Stimulated activated CD4-positive, alpha-beta T cell treated with anti-CD3 and anti-CD28 coated beads, Interleukin-12 subunit alpha, Interleukin-12 subunit beta, amount 100 ng/mL, for 4 hours (primary cell): ENCODE measurements around the gene LIPM.

Experiments
- DNase-seq: peaks from one replicate; pipeline ENCODE4 v3.0.0-alpha.2; 2020

The LIPM gene

GRCh38 chr10:88841316-88842111, 39.0 kb downstream of the LIPM start:
- no peak for DNase-seq

- no peak for DNase-seq
These were observed 40.6 kb downstream of the LIPM start for GRCh38 chr10:88843171-88843570.

GRCh38 chr10:88848499-88848898, 46.0 kb downstream of the LIPM start:
- DNase-seq = no peak

- DNase-seq = no peak
These were observed 46.7 kb downstream of the LIPM start for GRCh38 chr10:88849234-88849633.

- no peak for DNase-seq
These were observed 48.2 kb downstream of the LIPM start for GRCh38 chr10:88850712-88851111.

- no peak for DNase-seq
These were observed 49.2 kb downstream of the LIPM start, which contains the start of gene ANKRD22 for GRCh38 chr10:88851706-88852105. TSS of gene ANKRD22 (minus strand) at chr10:88851844. CDS start at chr10:88851607, 237 bp downstream.

- DNase-seq = no peak
These were observed 49.8 kb downstream of the LIPM start for GRCh38 chr10:88852327-88852726.

- DNase-seq = no peak
These were observed 50.8 kb downstream of the LIPM start for GRCh38 chr10:88853155-88853881.

GRCh38 chr10:88854684-88855083, 52.2 kb downstream of the LIPM start:
- no peak for DNase-seq

GRCh38 chr10:88857831-88858230, 55.3 kb downstream of the LIPM start:
- no peak for DNase-seq

GRCh38 chr10:88858491-88858890, 56.0 kb downstream of the LIPM start:
- no peak for DNase-seq

- no peak for DNase-seq
These were observed 58.5 kb downstream of the LIPM start for GRCh38 chr10:88861036-88861435.

GRCh38 chr10:88865281-88865876, 62.8 kb downstream of the LIPM start:
- DNase-seq = no peak

- no peak for DNase-seq
These were observed 63.9 kb downstream of the LIPM start for GRCh38 chr10:88866454-88866853.

GRCh38 chr10:88870089-88870488, 67.6 kb downstream of the LIPM start:
- no peak for DNase-seq
